Ovary (tissue), 9 donors: Measurements from ENCODE around the gene RAI14. TPM values are rescaled to one million over a fixed set of nuclear protein-coding genes. Genes with fewer than 3 reads are reported as not detected.

Experiments used
- DNase-seq, 5 donors: peaks; one replicate each; pipeline ENCODE4 v3.0.0-alpha.2; 2019 to 2020
- H3K27ac ChIP-seq, 2 donors: fragments of 200-600 bp; one replicate each; pipeline versions ENCODE4 v1.5.1 to v1.8.0; 2019 to 2022
- H3K27me3 ChIP-seq: fragments of 200-600 bp; one replicate; pipeline ENCODE4 v1.8.0; 2022
- H3K36me3 ChIP-seq: fragments of 200-600 bp; sonication (generic); one replicate; pipeline ENCODE4 v1.5.1; 2019
- H3K4me1 ChIP-seq: one replicate; pipeline ENCODE4 v1.8.1; 2013; ENCODE audit warnings: mild to moderate bottlenecking, moderate library complexity; ENCODE audit not compliant: insufficient read depth
- H3K4me3 ChIP-seq: fragments of 200-600 bp; sonication (generic); one replicate; pipeline ENCODE4 v1.5.1; 2017
- H3K9me3 ChIP-seq, 2 donors: fragments of 200-600 bp in 1 of 2; sonication (generic) in 1 of 2; one replicate each; pipeline versions ENCODE4 v1.5.1 to v1.8.1; 2013 to 2019; ENCODE audit warnings: mild to moderate bottlenecking in 1 of 2, moderate library complexity in 1 of 2
- CTCF ChIP-seq, 3 donors: fragments of 450-650 bp in 2 of 3; fragments of 200-600 bp in 1 of 3; IDR thresholded peaks; one replicate each; pipeline versions ENCODE4 v1.5.1 to v1.8.0; 2016 to 2022; ENCODE audit warnings: antibody characterized with exemption in 3 of 3, mild to moderate bottlenecking in 1 of 3
- EP300 ChIP-seq: sonication (generic); formaldehyde crosslinking; IDR thresholded peaks from one replicate; pipeline ENCODE4 v1.6.1; 2017; ENCODE audit warnings: antibody characterized with exemption
- POLR2A ChIP-seq: fragments of 450-650 bp; IDR thresholded peaks from one replicate; pipeline ENCODE4 v1.6.1; 2017; ENCODE audit warnings: antibody characterized with exemption, mild to moderate bottlenecking, moderate library complexity
- WGBS, 3 donors: extraction: QIAGEN DNeasy Blood & Tissue Kit in 1 of 3; methylation state at CpG; one replicate each; pipeline versions ENCODE4 v1.1.5 to v1.1.7; 2013 to 2017; 5-methylcytosine and 5-hydroxymethylcytosine counted together
- intact Hi-C, 4 donors: fragments of 100-400 bp; cut with DNase I; formaldehyde crosslinking; loops; one replicate each; pipeline versions ENCODE4 v1.11.0 to v1.15.1; 2022 to 2023
- polyA plus RNA-seq, 2 donors: library from polyadenylated mRNA; stranded (reverse); fragments of 200-250 nt in 1 of 2; fragments of 350-450 nt in 1 of 2; fragmentation: Illumina TruSeq in 1 of 2; extraction: RNeasy Lipid Tissue Mini Kit (QIAGEN cat#74804) in 1 of 2; gene quantifications; one replicate each; pipeline ENCODE4 v1.2.3, GENCODE V29; 2013 to 2014
- total RNA-seq, 7 donors: library from RNA; depleted of rRNA in 2 of 7; stranded (reverse); fragments of >200 nt in 2 of 7; fragmentation: NEBNext Ultra II Directional in 3 of 7; extraction: Animal tissue kit (Norgen Biotek cat#: 25700) in 3 of 7; gene quantifications; one replicate each; pipeline versions ENCODE4 v1.1.0 to v1.2.4, GENCODE V29; 2016 to 2023
- donor health status: DM: no; HTN: no; CAD: no; lungs with moderate emphysema.
- donor health status: DM: no; HTN: no; CAD: no.
- donor health status: Bipolar disorder and iron deficiency.
- donor health status: DM: yes; HTN: yes; CAD: no.
- donor health status: DM: no; HTN: no; CAD: no.
- donor health status: DM: yes; HTN: yes; CAD: no.

RAI14 gene
- total and polyA plus RNA-seq, 9 donors = 8.2 to 36.1 (median 25.9) TPM

DNA sequence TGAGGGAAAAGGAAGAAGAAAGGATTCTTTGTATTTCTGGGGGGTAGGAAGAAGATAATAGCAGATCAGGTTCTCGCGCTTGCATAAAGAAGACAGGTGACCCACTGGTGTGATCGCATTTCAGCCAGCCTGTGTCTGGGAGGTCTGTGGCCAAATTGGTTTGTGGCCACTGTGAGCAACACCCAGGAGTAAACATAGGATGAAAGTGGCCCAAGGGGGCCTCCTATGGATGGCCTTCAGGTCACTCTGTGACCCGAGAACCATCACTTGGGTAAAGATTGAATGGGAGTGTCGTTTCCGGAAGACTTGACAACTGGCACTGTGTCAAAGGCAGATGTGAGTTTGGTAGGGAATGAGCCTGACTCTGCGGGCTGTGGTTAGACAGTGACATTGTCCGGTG is 34.2 kb downstream of the RAI14 start:
- intact Hi-C loops = no loop called here
- H3K36me3 ChIP-seq = no peaks in the 10 kb centered on the region
- TF ChIP-seq POLR2A (no peak), CTCF (IDR thresholded peaks at IDR 0.05) (no peak), EP300 (no peak)
- no peaks in the 10 kb centered on the region for H3K27me3 ChIP-seq
- H3K4me1 ChIP-seq = peaks cover 15% of the 10 kb centered on the region
- no peak for DNase-seq
- WGBS, 3 donors = 82 to 85% (median 85%) methylated on average over 8 of the region's 8 CpGs
- no peak overlapping the region for H3K4me3 ChIP-seq
- H3K9me3 ChIP-seq = no peaks in the 10 kb centered on the region
- no peak overlapping the region for H3K27ac ChIP-seq

DNA sequence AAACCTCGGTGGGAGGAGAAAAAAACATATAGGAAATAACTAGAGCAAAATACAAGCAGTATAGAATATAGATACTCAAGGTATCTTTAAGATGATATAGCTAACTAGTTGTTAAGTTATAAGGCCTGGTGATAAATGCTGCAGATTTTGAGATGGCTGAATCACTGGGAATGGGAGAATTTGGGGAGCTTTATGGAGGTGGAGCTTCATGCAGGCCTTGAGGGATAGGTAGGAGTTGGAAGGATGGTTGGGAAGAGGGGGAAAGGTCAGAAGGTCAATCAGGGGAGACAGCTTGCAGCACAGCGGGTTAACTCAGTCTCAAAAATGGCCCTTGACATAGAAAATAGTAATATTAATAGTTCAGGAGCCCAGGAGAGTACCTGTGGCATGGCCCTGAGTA is 34.8 kb downstream of the RAI14 start:
- no peaks in the 10 kb centered on the region for H3K27me3 ChIP-seq
- no peak for DNase-seq
- H3K4me1 ChIP-seq = peaks cover 14% of the 10 kb centered on the region
- H3K4me3 ChIP-seq = no peak overlapping the region
- WGBS, 3 donors = 80 to 89% (median 84%) methylated on average over 2 of the region's 2 CpGs
- no peaks in the 10 kb centered on the region for H3K36me3 ChIP-seq
- no peak overlapping the region for H3K27ac ChIP-seq
- intact Hi-C loops = no loop called here
- no peaks in the 10 kb centered on the region for H3K9me3 ChIP-seq
- TF ChIP-seq EP300 (no peak), CTCF (IDR thresholded peaks at IDR 0.05) (no peak), POLR2A (no peak)

DNA sequence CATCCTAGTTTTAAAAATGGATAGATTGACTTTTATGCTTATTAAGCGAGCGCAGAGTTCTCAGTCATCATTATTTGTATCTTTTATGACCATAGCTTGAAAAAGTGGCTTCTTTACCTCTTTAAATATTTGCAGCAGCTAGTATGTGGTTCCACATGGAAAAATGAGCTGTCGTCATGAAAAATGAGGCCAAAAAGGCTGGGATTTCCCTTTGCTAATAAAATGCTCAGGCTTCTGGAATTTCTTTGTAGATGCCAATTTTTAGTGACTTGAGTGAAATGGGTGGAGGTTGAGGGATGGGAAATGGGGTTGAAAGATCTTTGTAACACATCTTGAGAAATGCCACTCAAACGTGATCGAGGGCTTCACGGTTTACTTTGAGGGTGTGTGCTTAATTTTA is 35.2 kb downstream of the RAI14 start:
- no peak overlapping the region for H3K4me3 ChIP-seq
- WGBS, 3 donors = 66 to 78% (median 75%) methylated on average over 6 of the region's 6 CpGs
- no peaks in the 10 kb centered on the region for H3K27me3 ChIP-seq
- TF ChIP-seq EP300 (no peak), CTCF (IDR thresholded peaks at IDR 0.05) (no peak), POLR2A (no peak)
- DNase-seq = no peak
- intact Hi-C loops = no loop called here
- H3K36me3 ChIP-seq = no peaks in the 10 kb centered on the region
- H3K4me1 ChIP-seq = peaks cover 14% of the 10 kb centered on the region
- no peaks in the 10 kb centered on the region for H3K9me3 ChIP-seq
- H3K27ac ChIP-seq = no peak overlapping the region

DNA sequence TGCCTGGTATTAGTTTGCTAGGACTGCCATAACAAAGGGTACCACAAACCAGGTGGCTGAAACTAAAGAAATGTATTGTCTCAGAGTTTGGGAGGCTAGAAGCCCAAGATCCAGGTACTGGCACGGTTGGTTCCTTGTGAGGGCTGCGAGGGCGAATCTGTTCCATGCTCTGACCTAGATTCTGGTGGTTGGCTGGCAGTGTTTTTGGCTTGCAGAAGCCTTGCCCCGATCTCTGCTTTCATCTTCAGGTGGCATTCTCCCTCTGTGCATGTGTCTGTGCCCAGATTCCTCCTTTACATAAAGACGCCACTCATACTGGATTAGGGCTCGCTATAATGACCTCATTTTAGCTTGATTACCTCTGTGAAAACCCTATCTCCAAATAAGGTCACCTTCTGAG is 36.7 kb downstream of the RAI14 start:
- no peaks in the 10 kb centered on the region for H3K36me3 ChIP-seq
- intact Hi-C loops = no loop called here
- H3K4me3 ChIP-seq = no peak overlapping the region
- H3K27me3 ChIP-seq = no peaks in the 10 kb centered on the region
- peaks cover 8% of the 10 kb centered on the region for H3K4me1 ChIP-seq
- DNase-seq = no peak
- H3K27ac ChIP-seq = no peak overlapping the region
- TF ChIP-seq POLR2A = no peak
- TF ChIP-seq EP300 = no peak
- TF ChIP-seq CTCF (IDR thresholded peaks at IDR 0.05) = no peak
- H3K9me3 ChIP-seq = no peaks in the 10 kb centered on the region
- WGBS, 3 donors = 94 to 99% (median 98%) methylated on average over 6 of the region's 6 CpGs

- Histone ChIP-seq H3K9me3 (no peaks in the 10 kb centered on the region), H3K36me3 (no peaks in the 10 kb centered on the region), H3K27ac (peak overlapping the region in 1 of 2 donors; percentile 31), H3K27me3 (no peaks in the 10 kb centered on the region), H3K4me1 (peaks cover 7% of the 10 kb centered on the region), H3K4me3 (no peak overlapping the region)
- intact Hi-C loops = no loop called here
- TF ChIP-seq POLR2A (no peak), EP300 (no peak), CTCF (IDR thresholded peaks at IDR 0.05) (no peak)
- DNase-seq = no peak
- WGBS, 3 donors = 86 to 90% (median 89%) methylated on average over 1 of the region's 1 CpG
Measured at GRCh38 chr5:34694012-34694411, 37.9 kb downstream of the RAI14 start.
